AG04449 (cell line): ENCODE results near the gene MYBPH.

Experiments
- CTCF ChIA-PET: fragments of 350-600 bp; formaldehyde crosslinking; extraction: SDS; loops from one replicate; lab custom pipeline; 2021; ENCODE audit warnings: antibody characterized with exemption; lab: Yijun Ruan, JAX
- POLR2A ChIA-PET: fragments of 400-600, 350-600 bp; formaldehyde crosslinking; extraction: SDS; loops from one replicate; lab custom pipeline; 2020; ENCODE audit warnings: antibody characterized with exemption, inconsistent platforms; lab: Yijun Ruan, JAX
- DNase-seq: peaks from one replicate; pipeline ENCODE4 v3.0.0-alpha.2; 2010; ENCODE audit warnings: low read depth, low spot score
- H3K4me3 ChIP-seq: 2 replicates; pipeline ENCODE4 v1.5.1; 2011; ENCODE audit warnings: low read depth, mild to moderate bottlenecking, control low read depth, low read length
- TF ChIP-seq, protein P1 (sequence below): IDR thresholded peaks from one replicate; pipeline ENCODE4 v1.5.1; 2011; ENCODE audit warnings: mild to moderate bottlenecking, moderate library complexity, low read length, control low read depth, inconsistent platforms; ENCODE audit not compliant: insufficient read depth; ENCODE audit errors: missing control alignments

The MYBPH gene

DNA sequence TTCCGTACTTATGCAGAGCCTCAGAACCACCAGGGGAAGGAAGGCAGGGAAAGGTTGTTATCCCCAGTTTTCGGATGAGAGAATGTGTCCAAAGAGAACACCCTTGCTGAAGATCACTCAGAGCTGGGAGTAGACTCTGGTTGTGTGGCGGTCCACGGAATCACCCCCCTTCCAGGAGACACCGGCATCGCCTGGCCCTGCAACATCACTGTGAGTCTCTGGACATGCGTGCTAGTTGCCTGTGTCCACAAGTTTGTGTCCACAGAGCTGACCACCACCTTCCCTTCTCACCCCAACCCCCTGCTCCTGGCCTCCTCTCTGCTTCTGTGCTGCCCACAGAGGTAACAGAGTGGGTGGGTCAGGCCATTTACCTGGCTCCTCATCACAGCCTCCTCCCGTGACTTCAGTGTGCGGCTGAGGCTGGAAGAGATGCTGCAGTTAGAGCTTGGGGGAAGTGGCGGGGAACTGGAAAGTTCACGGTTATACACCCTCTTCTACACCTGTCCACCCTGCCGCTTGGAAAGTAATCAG lies 7.3 kb downstream of the MYBPH start:
- H3K4me3 ChIP-seq: no peak overlapping the region
- DNase-seq: no peak
- TF ChIP-seq, protein P1, sequence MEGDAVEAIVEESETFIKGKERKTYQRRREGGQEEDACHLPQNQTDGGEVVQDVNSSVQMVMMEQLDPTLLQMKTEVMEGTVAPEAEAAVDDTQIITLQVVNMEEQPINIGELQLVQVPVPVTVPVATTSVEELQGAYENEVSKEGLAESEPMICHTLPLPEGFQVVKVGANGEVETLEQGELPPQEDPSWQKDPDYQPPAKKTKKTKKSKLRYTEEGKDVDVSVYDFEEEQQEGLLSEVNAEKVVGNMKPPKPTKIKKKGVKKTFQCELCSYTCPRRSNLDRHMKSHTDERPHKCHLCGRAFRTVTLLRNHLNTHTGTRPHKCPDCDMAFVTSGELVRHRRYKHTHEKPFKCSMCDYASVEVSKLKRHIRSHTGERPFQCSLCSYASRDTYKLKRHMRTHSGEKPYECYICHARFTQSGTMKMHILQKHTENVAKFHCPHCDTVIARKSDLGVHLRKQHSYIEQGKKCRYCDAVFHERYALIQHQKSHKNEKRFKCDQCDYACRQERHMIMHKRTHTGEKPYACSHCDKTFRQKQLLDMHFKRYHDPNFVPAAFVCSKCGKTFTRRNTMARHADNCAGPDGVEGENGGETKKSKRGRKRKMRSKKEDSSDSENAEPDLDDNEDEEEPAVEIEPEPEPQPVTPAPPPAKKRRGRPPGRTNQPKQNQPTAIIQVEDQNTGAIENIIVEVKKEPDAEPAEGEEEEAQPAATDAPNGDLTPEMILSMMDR: no peak
- POLR2A ChIA-PET: no interaction called here
- CTCF ChIA-PET: interaction anchor here (0.8 to 15.2 kb wide), 5 partner anchors 15 to 128 kb away, joined by 3 to 209 read pairs (median 4); partner anchors contain the start of gene CHI3L1

DNA sequence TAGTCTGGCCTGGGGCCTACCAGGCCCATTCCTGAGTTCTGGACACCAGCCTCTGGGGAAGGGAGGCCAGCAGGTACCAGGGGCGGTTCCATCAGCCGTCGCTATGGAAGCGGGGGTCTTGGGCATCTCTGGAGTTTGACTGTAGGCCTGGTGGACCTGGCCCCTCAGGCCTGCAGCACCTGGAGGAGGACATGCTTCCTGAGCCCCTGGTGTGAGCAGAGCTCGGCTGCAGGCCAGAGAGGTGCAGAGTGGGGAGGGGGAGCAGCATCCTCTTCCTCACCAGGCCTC lies 7.8 kb downstream of the MYBPH start:
- ChIA-PET CTCF (interaction anchor here (1.1 to 15.2 kb wide), 4 partner anchors 15 to 128 kb away, joined by 3 to 209 read pairs (median 49); partner anchors contain the start of gene CHI3L1), POLR2A (no interaction called here)
- TF ChIP-seq, protein P1: no peak
- no peak for DNase-seq
- H3K4me3 ChIP-seq: no peak overlapping the region

DNA sequence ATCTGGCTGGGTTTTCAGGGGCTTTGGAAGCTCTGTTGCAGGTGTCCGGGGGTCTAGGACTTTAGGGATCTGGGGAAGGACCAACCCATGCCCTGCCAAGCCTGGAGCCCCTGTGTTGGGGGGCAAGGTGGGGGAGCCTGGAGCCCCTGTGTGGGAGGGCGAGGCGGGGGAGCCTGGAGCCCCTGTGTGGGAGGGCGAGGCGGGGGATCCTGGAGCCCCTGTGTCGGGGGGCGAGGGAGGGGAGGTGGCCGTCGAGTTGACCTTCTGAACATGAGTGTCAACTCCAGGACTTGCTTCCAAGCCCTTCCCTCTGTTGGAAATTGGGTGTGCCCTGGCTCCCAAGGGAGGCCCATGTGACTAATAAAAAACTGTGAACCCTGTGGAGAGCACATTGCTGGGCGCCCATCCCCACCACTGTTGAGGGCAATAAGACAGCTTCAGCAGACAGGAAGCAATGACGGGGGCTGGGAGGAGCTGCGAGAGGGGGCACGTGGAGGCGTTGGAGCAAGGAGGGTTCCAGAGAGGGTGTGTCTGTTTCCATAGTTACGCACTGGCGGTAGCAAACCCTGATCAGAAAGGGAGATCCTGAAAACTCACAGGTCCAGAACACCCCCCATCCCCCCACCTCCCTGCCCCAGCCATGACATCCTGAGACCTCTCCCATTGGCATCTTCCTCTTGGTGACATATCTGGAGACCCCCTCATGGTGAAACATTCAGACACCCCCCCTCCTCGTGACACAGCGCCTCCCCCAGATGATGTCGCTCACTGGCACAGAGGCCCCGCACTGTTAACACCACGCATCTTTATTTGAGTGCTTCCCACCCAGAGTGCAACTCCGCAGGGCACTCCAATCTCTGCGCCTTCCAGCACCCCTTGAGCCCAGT lies 8.4 kb downstream of the MYBPH start:
- CTCF ChIA-PET: interaction anchor here (0.6 to 15.2 kb wide), 7 partner anchors 6 to 127 kb away, joined by 3 to 209 read pairs (median 7); partner anchors contain the start of genes ADORA1, CHI3L1 and MYBPH
- POLR2A ChIA-PET: no interaction called here
- TF ChIP-seq, protein P1: no peak
- H3K4me3 ChIP-seq: no peak overlapping the region
- no peak for DNase-seq

DNA sequence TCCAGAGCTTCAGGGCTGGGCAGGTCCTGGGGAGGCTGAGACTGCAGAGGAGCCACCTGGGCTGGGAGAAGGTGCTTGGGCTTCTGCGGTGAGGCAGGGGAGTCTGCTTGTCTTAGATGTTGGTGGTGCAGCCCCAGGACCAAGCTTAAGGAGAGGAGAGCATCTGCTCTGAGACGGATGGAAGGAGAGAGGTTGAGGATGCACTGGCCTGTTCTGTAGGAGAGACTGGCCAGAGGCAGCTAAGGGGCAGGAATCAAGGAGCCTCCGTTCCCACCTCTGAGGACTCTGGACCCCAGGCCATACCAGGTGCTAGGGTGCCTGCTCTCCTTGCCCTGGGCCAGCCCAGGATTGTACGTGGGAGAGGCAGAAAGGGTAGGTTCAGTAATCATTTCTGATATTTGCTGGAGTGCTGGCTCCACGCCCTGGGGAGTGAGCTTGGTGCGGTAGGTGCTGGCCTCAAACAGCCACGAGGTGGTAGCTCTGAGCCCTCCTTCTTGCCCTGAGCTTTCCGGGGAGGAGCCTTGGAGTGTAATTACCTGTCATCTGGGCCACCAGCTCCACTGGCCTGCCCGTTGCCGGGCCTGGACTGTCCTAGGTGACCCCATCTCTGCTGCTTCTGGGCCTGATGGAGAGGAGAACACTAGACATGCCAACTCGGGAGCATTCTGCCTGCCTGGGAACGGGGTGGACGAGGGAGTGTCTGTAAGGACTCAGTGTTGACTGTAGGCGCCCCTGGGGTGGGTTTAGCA lies 9.3 kb downstream of the MYBPH start:
- TF ChIP-seq, protein P1: peak; percentile 18
- H3K4me3 ChIP-seq: no peak overlapping the region
- no peak for DNase-seq
- ChIA-PET CTCF (interaction anchor here (0.6 to 15.2 kb wide), 6 partner anchors 7 to 126 kb away, joined by 3 to 209 read pairs (median 6); partner anchors contain the start of genes ADORA1 and MYBPH), POLR2A (no interaction called here)

DNA sequence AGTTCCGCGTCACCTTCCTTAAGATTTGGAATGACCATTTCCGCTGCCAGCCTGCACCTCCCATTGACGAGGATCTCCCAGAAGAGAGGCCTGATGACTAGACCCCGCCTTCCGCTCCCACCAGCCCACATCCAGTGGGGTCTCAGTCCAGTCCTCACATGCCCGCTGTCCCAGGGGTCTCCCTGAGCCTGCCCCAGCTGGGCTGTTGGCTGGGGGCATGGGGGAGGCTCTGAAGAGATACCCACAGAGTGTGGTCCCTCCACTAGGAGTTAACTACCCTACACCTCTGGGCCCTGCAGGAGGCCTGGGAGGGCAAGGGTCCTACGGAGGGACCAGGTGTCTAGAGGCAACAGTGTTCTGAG lies 9.8 kb downstream of the MYBPH start:
- TF ChIP-seq, protein P1: no peak
- H3K4me3 ChIP-seq: no peak overlapping the region
- no peak for DNase-seq
- ChIA-PET POLR2A (no interaction called here), CTCF (interaction anchor here (1.3 to 15.2 kb wide), 3 partner anchors 8 to 126 kb away, joined by 7 to 209 read pairs (median 106); partner anchors contain the start of gene MYBPH)
